Skin epidermis (tissue), 12 donors: ENCODE data around the gene ZNF700.
A peak's percentile ranks its signal among the peaks of the same experiment; 100 is the strongest.
"Not testable (repeated sequence)": the region's sequence is repeated elsewhere in the genome, so short reads cannot be mapped to it uniquely, and the experiment has no call there.

Experiments used
- H3K27ac ChIP-seq, 21 experiments: fragments of 200-600 bp; sonication (generic) in 11 of 21; one replicate each; pipeline ENCODE4 v1.5.0; 2020; ENCODE audit warnings: mild to moderate bottlenecking in 3 of 21, inconsistent platforms in 2 of 21, moderate library complexity in 2 of 21
- H3K4me3 ChIP-seq, 7 experiments: fragments of 200-600 bp; sonication (generic) in 2 of 7; one replicate each; pipeline ENCODE4 v1.5.0; 2020; ENCODE audit warnings: inconsistent platforms in 2 of 7, mild to moderate bottlenecking in 2 of 7, moderate library complexity in 1 of 7

Gene ZNF700

GRCh38 chr19:11931513-11931912 lies 6.6 kb downstream of the ZNF700 start:
- no peak overlapping the region for H3K27ac ChIP-seq
- H3K4me3 ChIP-seq = no peak overlapping the region

- H3K27ac ChIP-seq, H3K4me3 ChIP-seq: not testable (repeated sequence)
Observed at GRCh38 chr19:11935829-11936228, 10.9 kb downstream of the ZNF700 start.

- H3K4me3 ChIP-seq, H3K27ac ChIP-seq: not testable (repeated sequence)
Observed at GRCh38 chr19:11938383-11938782, 13.5 kb downstream of the ZNF700 start.

GRCh38 chr19:11941361-11941887 lies 16.5 kb downstream of the ZNF700 start:
- not testable (repeated sequence) for H3K27ac ChIP-seq, H3K4me3 ChIP-seq

GRCh38 chr19:11942008-11942842 lies 17.3 kb downstream of the ZNF700 start:
- H3K4me3 ChIP-seq = no peak overlapping the region

GRCh38 chr19:11942843-11943108 lies 17.9 kb downstream of the ZNF700 start:
- Histone ChIP-seq H3K4me3 (no peak overlapping the region), H3K27ac (no peak overlapping the region)

More at GRCh38 chr19:11942008-11942842, 17.3 kb downstream of the ZNF700 start:
- H3K27ac ChIP-seq = no peak overlapping the region

- no peak overlapping the region for H3K27ac ChIP-seq
- H3K4me3 ChIP-seq = no peak overlapping the region
Observed at GRCh38 chr19:11944656-11945055, 19.7 kb downstream of the ZNF700 start.

- no peak overlapping the region for H3K4me3 ChIP-seq
- H3K27ac ChIP-seq = no peak overlapping the region
Observed at GRCh38 chr19:11948646-11949045, 23.7 kb downstream of the ZNF700 start.

- H3K4me3 ChIP-seq = no peak overlapping the region
- no peak overlapping the region for H3K27ac ChIP-seq
Observed at GRCh38 chr19:11949201-11949600, 24.3 kb downstream of the ZNF700 start.

- H3K27ac ChIP-seq, H3K4me3 ChIP-seq: not testable (repeated sequence)
Observed at GRCh38 chr19:11949614-11950080, 24.7 kb downstream of the ZNF700 start.

- Histone ChIP-seq H3K27ac (no peak overlapping the region), H3K4me3 (no peak overlapping the region)
Observed at GRCh38 chr19:11950312-11950711, 25.4 kb downstream of the ZNF700 start.

GRCh38 chr19:11963566-11964355 lies 38.9 kb downstream of the ZNF700 start:
- H3K4me3 ChIP-seq = no peak overlapping the region
- H3K27ac ChIP-seq = peak overlapping the region in 13 of 21 experiments; percentile 56 to 96 (median 92)

GRCh38 chr19:11964496-11964857 lies 39.6 kb downstream of the ZNF700 start:
- H3K4me3 ChIP-seq = peak overlapping the region; percentile 50 to 81 (median 67)
- peak overlapping the region in 19 of 21 experiments; percentile 34 to 96 (median 91) for H3K27ac ChIP-seq

- Histone ChIP-seq H3K4me3 (peak within 1 kb of the TSS; percentile 50 to 81 (median 67)), H3K27ac (peak within 1 kb of the TSS; percentile 43 to 96 (median 91))
Observed at GRCh38 chr19:11964858-11965645, 40.1 kb downstream of the ZNF700 start, which contains the start of gene ZNF763. Gene ZNF763, plus strand, starts transcription at chr19:11965040. Its CDS starts 169 bp downstream, at chr19:11965209.

- Histone ChIP-seq H3K27ac (peak overlapping the region in 1 of 21 experiments; percentile 58), H3K4me3 (no peak overlapping the region)
Observed at GRCh38 chr19:11970174-11970573, 45.3 kb downstream of the ZNF700 start.

- Histone ChIP-seq H3K4me3 (no peak overlapping the region), H3K27ac (peak overlapping the region in 3 of 21 experiments; percentile 26 to 58 (median 38))
Observed at GRCh38 chr19:11971041-11971440, 46.1 kb downstream of the ZNF700 start.

- Histone ChIP-seq H3K27ac (no peak overlapping the region), H3K4me3 (no peak overlapping the region)
Observed at GRCh38 chr19:11973019-11973810, 48.3 kb downstream of the ZNF700 start.

GRCh38 chr19:11978492-11979100 lies 53.7 kb downstream of the ZNF700 start:
- Histone ChIP-seq H3K4me3 (no peak overlapping the region), H3K27ac (no peak overlapping the region)

- no peak overlapping the region for H3K4me3 ChIP-seq
- no peak overlapping the region for H3K27ac ChIP-seq
Observed at GRCh38 chr19:11979527-11979926, 54.6 kb downstream of the ZNF700 start.
